GM18507 (cell line): ENCODE results near the gene COL5A2.

Experiments used
- DNase-seq: peaks from one replicate; pipeline ENCODE4 v3.0.0; 2011; ENCODE audit warnings: low read depth; ENCODE audit not compliant: insufficient read length; ENCODE audit errors: extremely low spot score
- FAIRE-seq: peaks from 2 replicates; lab custom pipeline; 2011; peaks lifted over from hg19 to GRCh38; lab: Jason Lieb, UNC

The COL5A2 gene

GRCh38 chr2:189016311-189016861, 163.2 kb downstream of the COL5A2 start:
- FAIRE-seq (no peak), DNase-seq (no peak)

- FAIRE-seq (no peak), DNase-seq (no peak)
Observed at GRCh38 chr2:189015359-189015758, 164.2 kb downstream of the COL5A2 start.

GRCh38 chr2:189014449-189015138, 165.0 kb downstream of the COL5A2 start:
- FAIRE-seq (no peak), DNase-seq (no peak)

GRCh38 chr2:189013671-189014448, 165.7 kb downstream of the COL5A2 start:
- no peak for DNase-seq
- FAIRE-seq = no peak

- DNase-seq (no peak), FAIRE-seq (no peak)
Observed at GRCh38 chr2:189013031-189013430, 166.5 kb downstream of the COL5A2 start.

- DNase-seq = no peak
Observed at GRCh38 chr2:189012351-189012750, 167.2 kb downstream of the COL5A2 start.

GRCh38 chr2:189010536-189010935, 169.0 kb downstream of the COL5A2 start:
- no peak for FAIRE-seq

More at GRCh38 chr2:189012351-189012750, 167.2 kb downstream of the COL5A2 start:
- FAIRE-seq = no peak

GRCh38 chr2:189008555-189009262, 170.9 kb downstream of the COL5A2 start:
- FAIRE-seq (no peak), DNase-seq (no peak)

More at GRCh38 chr2:189010536-189010935, 169.0 kb downstream of the COL5A2 start:
- no peak for DNase-seq

GRCh38 chr2:189002079-189002478, 177.5 kb downstream of the COL5A2 start:
- no peak for DNase-seq
- no peak for FAIRE-seq

- no peak for FAIRE-seq
Observed at GRCh38 chr2:189000221-189000620, 179.3 kb downstream of the COL5A2 start.

GRCh38 chr2:188997263-188997662, 182.3 kb downstream of the COL5A2 start:
- DNase-seq (no peak), FAIRE-seq (no peak)

More at GRCh38 chr2:189000221-189000620, 179.3 kb downstream of the COL5A2 start:
- DNase-seq = no peak

- FAIRE-seq = no peak
Observed at GRCh38 chr2:188993247-188993646, 186.3 kb downstream of the COL5A2 start.

GRCh38 chr2:188986839-188987238, 192.7 kb downstream of the COL5A2 start:
- FAIRE-seq (no peak), DNase-seq (no peak)

More at GRCh38 chr2:188993247-188993646, 186.3 kb downstream of the COL5A2 start:
- no peak for DNase-seq

- no peak for DNase-seq
- no peak for FAIRE-seq
Observed at GRCh38 chr2:188984680-188985079, 194.9 kb downstream of the COL5A2 start.

- FAIRE-seq = no peak
- no peak for DNase-seq
Observed at GRCh38 chr2:188984065-188984491, 195.5 kb downstream of the COL5A2 start.

- FAIRE-seq = no peak
- DNase-seq = no peak
Observed at GRCh38 chr2:188983427-188984064, 196.0 kb downstream of the COL5A2 start.
